DOHH2 (cell line): ENCODE results near the gene WDTC1.

ENCODE experiments used
- H3F3A ChIP-seq: fragments of 200-600 bp; sonication (generic), shearing (Covaris generic); 2 replicates; pipeline ENCODE4 v1.6.0; 2016; ENCODE audit warnings: antibody characterized with exemption, mild to moderate bottlenecking; ENCODE audit not compliant: control insufficient read depth, insufficient read depth
- H3K27ac ChIP-seq: fragments of 200-600 bp; sonication (generic); 2 replicates; pipeline ENCODE4 v1.5.1; 2014; ENCODE audit warnings: low read depth, mild to moderate bottlenecking, low read length, moderate library complexity
- H3K27me3 ChIP-seq: fragments of 200-600 bp; sonication (generic); 2 replicates; pipeline ENCODE4 v1.6.1; 2014; ENCODE audit warnings: mild to moderate bottlenecking, low read length, mixed read lengths; ENCODE audit not compliant: control insufficient read depth
- H3K36me3 ChIP-seq: fragments of 200-600 bp; sonication (generic); 2 replicates; pipeline ENCODE4 v1.6.1; 2014; ENCODE audit warnings: mild to moderate bottlenecking, low read length, moderate library complexity, mixed read lengths; ENCODE audit not compliant: control insufficient read depth
- H3K4me1 ChIP-seq: fragments of 200-600 bp; sonication (generic); 2 replicates; pipeline ENCODE4 v1.6.1; 2014; ENCODE audit warnings: mild to moderate bottlenecking, low read length, mixed read lengths; ENCODE audit not compliant: control insufficient read depth
- H3K4me2 ChIP-seq: fragments of 200-600 bp; sonication (generic); 2 replicates; pipeline ENCODE4 v1.6.0; 2014; ENCODE audit warnings: mild to moderate bottlenecking, low read length, moderate library complexity
- H3K4me3 ChIP-seq: fragments of 200-600 bp; sonication (generic); 2 replicates; pipeline ENCODE4 v1.5.1; 2014; ENCODE audit warnings: mild to moderate bottlenecking, low read length, mixed read lengths
- H3K79me2 ChIP-seq: fragments of 200-600 bp; sonication (generic); 2 replicates; pipeline ENCODE4 v1.6.1; 2014; ENCODE audit warnings: mild to moderate bottlenecking, low read length, mixed read lengths; ENCODE audit not compliant: control insufficient read depth
- H3K9me2 ChIP-seq: fragments of 200-600 bp; sonication (generic); replicated peaks from 2 replicates; pipeline ENCODE4 v1.6.1; 2014; ENCODE audit warnings: mild to moderate bottlenecking, low read length, mixed read lengths; ENCODE audit not compliant: control insufficient read depth
- H3K9me3 ChIP-seq: fragments of 200-600 bp; sonication (generic); 2 replicates; pipeline ENCODE4 v1.6.1; 2014; ENCODE audit warnings: antibody characterized with exemption, low read length, mixed read lengths; ENCODE audit not compliant: control insufficient read depth, insufficient read depth
- H4K20me1 ChIP-seq: fragments of 200-600 bp; sonication (generic); 2 replicates; pipeline ENCODE4 v1.6.0; 2014; ENCODE audit warnings: low read depth, mild to moderate bottlenecking, antibody characterized with exemption, low read length, moderate library complexity; ENCODE audit not compliant: control insufficient read depth, insufficient read depth
- CTCF ChIP-seq: fragments of 200-600 bp; sonication (generic); IDR thresholded peaks from one replicate; pipeline ENCODE4 v1.5.1; 2014; ENCODE audit warnings: antibody characterized with exemption, mild to moderate bottlenecking, low read depth, low read length; ENCODE audit not compliant: poor library complexity, severe bottlenecking
- EZH2phosphoT487 ChIP-seq: fragments of 200-600 bp; sonication (generic); IDR thresholded peaks from 2 replicates; pipeline ENCODE4 v1.6.1; 2017; ENCODE audit warnings: borderline replicate concordance, mild to moderate bottlenecking, antibody characterized with exemption, low read length, moderate library complexity, mixed read lengths

Gene WDTC1

GRCh38 chr1:27353629-27354028, 119.2 kb downstream of the WDTC1 start:
- Histone ChIP-seq H3K4me3 (no peak overlapping the region), H3K36me3 (no peaks in the 10 kb centered on the region), H3K79me2 (no peaks in the 10 kb centered on the region), H4K20me1 (no peaks in the 10 kb centered on the region), H3K4me1 (peaks cover 10% of the 10 kb centered on the region), H3K9me3 (no peaks in the 10 kb centered on the region), H3K9me2 (no peaks in the 10 kb centered on the region), H3K27ac (no peak overlapping the region), H3K27me3 (peaks cover 6% of the 10 kb centered on the region; the same call in 1 of the 2 replicates), H3K4me2 (no peak overlapping the region), H3F3A (no peaks in the 10 kb centered on the region)
- TF ChIP-seq EZH2phosphoT487 (no peak), CTCF (no peak)

- peaks cover 20% of the 10 kb centered on the region for H3K4me1 ChIP-seq
- no peaks in the 10 kb centered on the region for H3F3A ChIP-seq
- no peaks in the 10 kb centered on the region for H4K20me1 ChIP-seq
- H3K27ac ChIP-seq = no peak overlapping the region
- H3K27me3 ChIP-seq = peaks cover 24% of the 10 kb centered on the region
- TF ChIP-seq CTCF (no peak), EZH2phosphoT487 (no peak)
- H3K9me2 ChIP-seq = no peaks in the 10 kb centered on the region
- H3K4me2 ChIP-seq = no peak overlapping the region
- H3K4me3 ChIP-seq = no peak overlapping the region
- H3K9me3 ChIP-seq = no peaks in the 10 kb centered on the region
- no peaks in the 10 kb centered on the region for H3K36me3 ChIP-seq
- H3K79me2 ChIP-seq = no peaks in the 10 kb centered on the region
Observed at GRCh38 chr1:27355683-27356082, 121.3 kb downstream of the WDTC1 start.

GRCh38 chr1:27356277-27356618, 121.8 kb downstream of the WDTC1 start:
- peaks cover 25% of the 10 kb centered on the region for H3K4me1 ChIP-seq
- no peaks in the 10 kb centered on the region for H4K20me1 ChIP-seq
- no peaks in the 10 kb centered on the region for H3K79me2 ChIP-seq
- H3K9me3 ChIP-seq = no peaks in the 10 kb centered on the region
- TF ChIP-seq CTCF = no peak
- TF ChIP-seq EZH2phosphoT487 = no peak
- no peaks in the 10 kb centered on the region for H3F3A ChIP-seq
- no peak overlapping the region for H3K4me3 ChIP-seq
- no peaks in the 10 kb centered on the region for H3K36me3 ChIP-seq
- no peak overlapping the region for H3K4me2 ChIP-seq
- no peak overlapping the region for H3K27ac ChIP-seq
- H3K27me3 ChIP-seq = peaks cover 29% of the 10 kb centered on the region
- no peaks in the 10 kb centered on the region for H3K9me2 ChIP-seq
